Transverse colon (tissue), 3 donors: ENCODE data around the gene PWP1.
"Not testable (repeated sequence)": the region's sequence is repeated elsewhere in the genome, so short reads cannot be mapped to it uniquely, and the experiment has no call there.

ENCODE experiments used
- POLR2A ChIP-seq: fragments of 450-650 bp; IDR thresholded peaks from one replicate; pipeline ENCODE4 v1.6.1; 2016; ENCODE audit warnings: antibody characterized with exemption, mild to moderate bottlenecking, moderate library complexity
- TF ChIP-seq, protein P1 (sequence below), 5 experiments: fragments of 200-600 bp in 3 of 5; fragments of 450-650 bp in 2 of 5; sonication (generic) in 3 of 5; IDR thresholded peaks; 1 replicate in 2 of 5; 2 replicates in 3 of 5; pipeline ENCODE4 v1.5.1; 2016 to 2017; ENCODE audit warnings: antibody characterized with exemption in 5 of 5, inconsistent platforms in 3 of 5, mild to moderate bottlenecking in 2 of 5, moderate library complexity in 1 of 5

DNA sequence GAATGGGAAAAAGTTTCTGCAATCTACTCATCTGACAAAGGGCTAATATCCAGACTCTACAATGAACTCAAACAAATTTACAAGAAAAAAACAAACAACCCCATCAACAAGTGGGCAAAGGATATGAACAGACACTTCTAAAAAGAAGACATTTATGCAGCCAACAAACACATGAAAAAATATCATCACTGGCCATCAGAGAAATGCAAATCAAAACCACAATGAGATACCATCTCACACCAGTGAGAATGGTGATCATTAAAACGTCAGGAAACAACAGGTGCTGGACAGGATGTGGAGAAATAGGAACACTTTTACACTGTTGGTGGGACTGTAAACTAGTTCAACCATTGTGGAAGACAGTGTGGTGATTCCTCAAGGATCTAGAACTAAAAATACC lies 41.7 kb downstream of the PWP1 start:
- TF ChIP-seq, protein P1, sequence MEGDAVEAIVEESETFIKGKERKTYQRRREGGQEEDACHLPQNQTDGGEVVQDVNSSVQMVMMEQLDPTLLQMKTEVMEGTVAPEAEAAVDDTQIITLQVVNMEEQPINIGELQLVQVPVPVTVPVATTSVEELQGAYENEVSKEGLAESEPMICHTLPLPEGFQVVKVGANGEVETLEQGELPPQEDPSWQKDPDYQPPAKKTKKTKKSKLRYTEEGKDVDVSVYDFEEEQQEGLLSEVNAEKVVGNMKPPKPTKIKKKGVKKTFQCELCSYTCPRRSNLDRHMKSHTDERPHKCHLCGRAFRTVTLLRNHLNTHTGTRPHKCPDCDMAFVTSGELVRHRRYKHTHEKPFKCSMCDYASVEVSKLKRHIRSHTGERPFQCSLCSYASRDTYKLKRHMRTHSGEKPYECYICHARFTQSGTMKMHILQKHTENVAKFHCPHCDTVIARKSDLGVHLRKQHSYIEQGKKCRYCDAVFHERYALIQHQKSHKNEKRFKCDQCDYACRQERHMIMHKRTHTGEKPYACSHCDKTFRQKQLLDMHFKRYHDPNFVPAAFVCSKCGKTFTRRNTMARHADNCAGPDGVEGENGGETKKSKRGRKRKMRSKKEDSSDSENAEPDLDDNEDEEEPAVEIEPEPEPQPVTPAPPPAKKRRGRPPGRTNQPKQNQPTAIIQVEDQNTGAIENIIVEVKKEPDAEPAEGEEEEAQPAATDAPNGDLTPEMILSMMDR (IDR thresholded peaks at IDR 0.05), result not testable (repeated sequence)
- not testable (repeated sequence) for TF ChIP-seq POLR2A
